Ramos (cell line): ENCODE data around the gene SLX4IP.

Source experiments
- in situ Hi-C: fragments of 300-500 bp; cut with MboI; formaldehyde crosslinking; loops from one replicate; pipeline ENCODE4 v1.14.3; 2022; ENCODE audit warnings: low sequenced_read_pairs; ENCODE audit not compliant: unreplicated experiment

Gene SLX4IP

GRCh38 chr20:10490257-10490656, 55.2 kb downstream of the SLX4IP start:
- in situ Hi-C loops = no loop called here

DNA sequence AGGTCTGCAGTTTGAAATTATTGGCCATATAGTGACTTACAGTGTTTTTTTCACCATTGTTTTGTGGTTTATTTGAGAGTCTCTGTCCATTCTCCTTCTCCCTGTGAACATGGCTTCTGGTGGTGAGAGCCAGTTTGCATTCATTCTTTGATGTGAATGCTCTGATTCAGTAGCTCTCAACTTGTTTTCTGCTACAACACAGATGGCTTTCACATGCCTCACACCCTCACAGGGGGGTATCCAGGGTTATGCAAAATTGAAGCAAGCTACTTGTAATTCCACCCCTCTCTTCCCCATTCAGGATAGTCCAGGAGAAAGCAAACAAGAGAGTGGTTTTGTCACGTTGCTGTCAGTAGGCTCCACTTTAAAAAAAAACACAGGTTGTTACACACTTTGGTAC, 55.6 kb downstream of the SLX4IP start:
- in situ Hi-C loops = no loop called here

DNA sequence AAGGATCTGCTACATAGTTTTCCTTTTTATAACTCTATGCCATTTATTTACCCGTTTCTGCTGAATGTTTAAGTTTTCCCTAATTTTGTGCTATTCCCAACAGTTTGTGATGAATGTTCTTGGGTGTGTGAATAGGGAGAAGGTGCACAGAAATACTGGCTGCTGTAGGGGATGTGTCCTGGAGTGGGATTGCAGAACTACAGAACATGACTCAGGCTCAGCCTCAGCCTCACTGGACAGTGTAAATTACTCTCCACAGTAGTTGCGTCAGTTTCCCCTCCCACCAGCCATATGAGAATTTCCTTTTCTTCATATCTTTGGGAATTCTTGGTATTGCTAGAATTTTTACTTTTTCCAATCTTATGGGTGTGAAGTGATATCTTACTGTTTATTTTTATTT, 57.0 kb downstream of the SLX4IP start:
- in situ Hi-C loops = no loop called here

DNA sequence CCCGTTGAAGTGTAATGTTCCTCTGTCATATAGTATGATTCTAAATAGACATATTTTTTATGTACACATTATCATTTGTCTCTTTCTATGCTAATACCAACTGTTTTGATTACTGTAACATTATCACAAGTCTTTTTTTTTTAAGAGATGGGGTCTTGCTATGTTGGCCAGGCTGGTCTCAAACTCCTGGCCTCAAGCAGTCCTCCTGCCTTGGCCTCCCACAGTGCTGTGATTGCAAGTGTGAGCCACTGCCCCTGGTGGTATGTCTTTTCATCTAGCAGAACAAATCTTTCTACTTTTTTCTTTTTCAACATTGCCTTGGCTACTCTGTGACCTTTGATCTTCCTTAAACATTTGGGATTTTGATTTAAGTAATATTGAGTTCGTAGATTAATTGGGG, 57.7 kb downstream of the SLX4IP start:
- in situ Hi-C loops = no loop called here

- in situ Hi-C loops = no loop called here
Observed at GRCh38 chr20:10495173-10495572, 60.1 kb downstream of the SLX4IP start.

GRCh38 chr20:10496465-10496864, 61.4 kb downstream of the SLX4IP start:
- in situ Hi-C loops = no loop called here

DNA sequence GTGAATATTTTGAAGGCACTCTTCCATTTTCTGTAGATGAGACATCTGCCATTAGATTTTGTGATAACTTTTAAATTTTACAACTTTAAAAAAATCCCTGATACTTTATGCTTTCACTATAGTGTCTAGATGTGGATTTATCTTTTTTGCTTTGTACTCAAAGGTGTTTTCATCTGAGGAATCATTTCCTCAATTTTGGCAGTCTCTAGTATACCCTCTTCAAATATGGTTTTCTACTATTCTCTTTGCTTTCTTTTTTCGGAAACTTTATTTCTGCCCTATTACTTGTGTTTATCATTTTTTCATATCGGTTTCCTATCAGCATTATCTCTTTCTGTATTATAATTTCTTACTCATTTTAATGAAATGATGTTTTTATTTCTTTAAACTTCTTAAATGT, 62.2 kb downstream of the SLX4IP start:
- in situ Hi-C loops = no loop called here

DNA sequence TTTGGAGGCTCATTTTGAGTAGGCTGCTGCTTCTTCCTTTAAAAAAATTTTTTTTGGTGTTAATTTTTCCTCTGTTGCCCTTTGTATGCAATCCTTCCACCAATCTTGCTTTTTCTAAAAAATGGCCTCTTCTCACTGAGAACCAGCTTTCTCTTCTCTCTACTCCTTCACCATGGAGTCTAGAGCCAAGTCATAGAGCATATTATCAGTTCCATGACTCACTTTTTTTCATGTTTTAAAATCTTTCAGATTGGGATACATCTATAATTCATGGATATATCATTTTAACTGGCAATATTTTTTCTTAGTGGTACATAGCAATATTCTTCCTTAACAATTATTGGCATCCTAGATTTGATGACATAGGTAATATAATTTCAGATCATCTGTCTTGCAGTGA, 62.7 kb downstream of the SLX4IP start:
- in situ Hi-C loops = no loop called here

GRCh38 chr20:10498200-10498599, 63.1 kb downstream of the SLX4IP start:
- in situ Hi-C loops = no loop called here

- in situ Hi-C loops = no loop called here
Observed at GRCh38 chr20:10501402-10501801, 66.3 kb downstream of the SLX4IP start.

GRCh38 chr20:10502098-10502526, 67.0 kb downstream of the SLX4IP start:
- in situ Hi-C loops = no loop called here

DNA sequence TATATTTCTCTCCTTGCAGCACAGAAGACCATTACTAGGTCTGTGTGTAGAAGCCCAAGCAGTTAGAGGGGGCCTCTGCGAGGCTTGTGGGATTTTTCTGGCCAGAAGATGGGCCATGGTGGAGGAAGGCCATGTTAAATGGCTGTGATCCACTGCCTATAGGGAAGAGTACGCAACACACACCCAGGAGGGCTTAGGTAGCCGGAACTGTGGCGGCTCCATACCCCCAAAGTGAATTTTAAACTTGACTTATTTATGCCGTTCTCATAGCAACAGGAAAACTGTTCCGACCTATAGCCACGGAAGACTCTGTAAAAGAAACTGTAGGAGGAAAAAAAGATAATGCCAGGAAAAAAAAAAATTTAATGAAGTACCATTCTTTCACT, 69.5 kb downstream of the SLX4IP start:
- in situ Hi-C loops = no loop called here

GRCh38 chr20:10504994-10505730, 70.1 kb downstream of the SLX4IP start:
- in situ Hi-C loops = no loop called here

DNA sequence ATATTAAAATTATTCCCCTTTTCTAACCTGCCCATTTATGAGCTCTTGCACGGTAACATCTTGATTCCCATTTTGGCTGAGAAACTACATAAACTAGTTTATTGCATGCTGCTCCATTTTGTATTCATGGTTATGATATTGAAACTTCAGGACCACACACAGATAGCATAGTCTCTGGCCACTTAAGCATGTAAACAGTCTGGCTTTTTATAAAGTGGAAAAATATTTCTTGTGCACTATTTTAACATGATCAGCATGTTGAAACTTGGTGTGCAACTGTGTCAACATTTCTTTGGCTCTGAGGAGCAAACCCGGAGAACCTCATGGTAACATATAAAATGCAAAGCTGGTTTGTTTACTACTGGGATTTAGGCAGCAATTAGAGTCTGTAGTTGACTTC, 70.7 kb downstream of the SLX4IP start:
- in situ Hi-C loops = no loop called here

- in situ Hi-C loops = no loop called here
Observed at GRCh38 chr20:10507052-10507451, 71.9 kb downstream of the SLX4IP start.

- in situ Hi-C loops = no loop called here
Observed at GRCh38 chr20:10508060-10508459, 73.0 kb downstream of the SLX4IP start.

DNA sequence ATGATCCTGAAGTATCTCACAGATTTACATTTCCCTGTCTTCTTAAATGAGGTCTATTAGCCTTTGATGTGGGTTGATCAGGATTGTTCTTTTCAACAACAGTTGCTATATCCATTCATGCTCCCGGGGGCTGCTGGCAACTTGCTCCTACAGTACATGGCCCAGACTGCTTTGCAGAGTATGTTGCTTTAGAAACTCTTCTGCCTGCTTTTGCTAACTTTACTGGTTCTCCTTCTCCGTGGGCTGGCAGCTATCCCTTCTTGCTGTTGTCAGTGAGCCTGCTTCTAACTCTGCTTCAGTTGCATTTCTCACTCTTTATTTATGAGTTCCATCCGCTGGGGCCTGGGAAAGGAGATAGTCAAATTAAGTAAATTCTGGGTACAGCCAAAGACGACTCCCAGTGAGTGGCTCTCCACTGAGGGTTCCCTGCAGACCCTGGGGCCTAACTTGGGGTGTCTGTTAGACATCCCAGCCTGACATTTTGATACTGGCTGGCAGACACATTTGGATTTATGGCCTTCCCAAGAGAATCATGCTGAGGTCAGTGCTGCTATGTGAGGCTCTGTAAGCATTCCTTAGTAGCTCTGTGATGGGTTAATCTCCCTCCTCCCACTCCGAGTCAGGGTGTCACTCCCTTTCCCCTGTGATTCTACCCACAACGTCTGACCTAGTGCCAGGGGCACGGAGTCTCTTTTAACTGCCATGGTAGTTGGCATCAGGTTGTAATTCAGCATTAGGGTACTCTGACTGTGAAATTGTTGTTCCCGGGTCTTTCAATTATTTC, 73.6 kb downstream of the SLX4IP start:
- in situ Hi-C loops = no loop called here

DNA sequence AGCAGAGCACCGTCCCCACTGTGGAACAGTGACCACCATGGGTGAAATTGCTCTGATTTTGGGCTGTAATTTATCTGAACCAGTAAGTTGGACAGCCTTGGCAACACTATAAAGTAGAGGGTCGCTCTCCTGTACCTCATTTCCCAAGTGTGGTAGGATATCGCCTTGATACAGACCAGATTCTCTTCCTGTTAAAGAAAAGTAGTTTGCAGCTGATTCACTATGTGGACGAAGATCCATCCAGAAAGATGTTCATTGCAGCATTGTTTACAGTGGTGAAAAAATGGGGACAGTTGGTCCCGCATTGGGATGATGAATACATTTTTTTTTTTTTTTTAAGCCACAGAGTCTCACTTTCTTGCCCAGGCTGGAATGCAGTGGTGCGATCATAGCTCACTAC, 74.3 kb downstream of the SLX4IP start:
- in situ Hi-C loops = no loop called here

GRCh38 chr20:10510216-10510615, 75.1 kb downstream of the SLX4IP start:
- in situ Hi-C loops = no loop called here

- in situ Hi-C loops = no loop called here
Observed at GRCh38 chr20:10511170-10511508, 76.0 kb downstream of the SLX4IP start.

GRCh38 chr20:10511509-10512251, 76.6 kb downstream of the SLX4IP start:
- in situ Hi-C loops = no loop called here
